ENCODE measurements around the gene MSRB3.
"Not testable (repeated sequence)": the region's sequence is repeated elsewhere in the genome, so short reads cannot be mapped to it uniquely, and the experiment has no call there.

The MSRB3 gene

DNA sequence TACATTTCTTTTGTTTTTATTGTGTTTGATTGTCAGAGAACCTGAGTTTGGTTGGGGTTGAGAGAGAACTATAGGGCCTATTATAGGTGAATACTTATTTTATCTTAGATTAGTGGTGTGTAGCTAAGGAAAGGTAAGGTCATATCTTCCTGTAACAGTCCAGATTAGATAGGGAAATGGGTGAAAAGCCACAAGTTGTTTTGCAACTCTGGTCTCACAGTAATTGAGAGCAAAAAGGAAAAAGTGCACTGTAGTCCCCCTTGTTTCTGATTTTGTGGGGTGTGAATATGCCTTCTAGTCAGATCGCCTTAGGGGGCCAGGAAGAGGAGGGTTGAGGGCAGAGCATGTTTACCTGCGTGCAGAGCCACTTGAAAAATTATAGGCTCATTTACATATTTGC is 8.9 kb downstream of the MSRB3 start:
- no peak for DNase-seq (ENCODE audit: low read depth in 2 of 2)

DNA sequence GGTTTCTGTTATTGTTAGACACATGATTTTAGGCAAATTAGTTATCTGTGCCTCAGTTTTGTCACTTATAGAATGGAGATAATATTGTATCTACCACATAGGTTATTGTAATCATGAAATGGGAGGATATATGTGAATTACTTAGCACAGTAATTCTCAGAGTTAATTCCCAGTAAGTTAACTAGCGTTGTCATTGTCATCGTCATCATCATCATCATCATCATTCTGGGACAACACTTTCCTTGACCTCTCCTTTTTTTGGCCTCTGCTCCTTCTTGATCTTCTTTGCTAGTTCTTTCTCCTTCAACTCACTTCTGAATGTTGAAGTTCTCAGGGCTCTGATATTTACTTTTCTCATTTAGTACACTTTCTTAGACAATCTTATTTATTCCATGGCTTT is 13.8 kb downstream of the MSRB3 start:
- DNase-seq (ENCODE audit: low read depth in 2 of 2), result no peak

DNA sequence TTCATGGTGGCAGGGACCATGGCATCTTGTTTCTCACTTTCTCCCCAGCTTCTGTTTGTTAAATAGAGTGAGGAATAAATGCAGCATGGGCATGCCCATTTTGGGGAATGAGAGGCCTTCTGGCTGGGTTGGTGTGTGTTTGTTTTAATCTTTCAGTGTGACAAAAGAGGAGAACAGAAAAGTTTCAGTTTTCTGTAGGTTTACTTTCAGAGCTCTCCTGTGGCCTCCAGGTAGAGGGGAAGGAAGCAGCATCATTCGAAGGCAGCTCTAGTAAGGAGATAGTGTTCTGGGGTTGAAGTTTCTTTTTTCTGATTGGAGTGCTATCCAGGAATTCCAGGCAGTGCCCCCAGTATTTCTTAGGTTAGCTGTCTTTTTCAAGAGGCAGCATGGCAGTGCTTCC is 15.3 kb downstream of the MSRB3 start:
- DNase-seq (ENCODE audit: low read depth in 2 of 2), result no peak

DNA sequence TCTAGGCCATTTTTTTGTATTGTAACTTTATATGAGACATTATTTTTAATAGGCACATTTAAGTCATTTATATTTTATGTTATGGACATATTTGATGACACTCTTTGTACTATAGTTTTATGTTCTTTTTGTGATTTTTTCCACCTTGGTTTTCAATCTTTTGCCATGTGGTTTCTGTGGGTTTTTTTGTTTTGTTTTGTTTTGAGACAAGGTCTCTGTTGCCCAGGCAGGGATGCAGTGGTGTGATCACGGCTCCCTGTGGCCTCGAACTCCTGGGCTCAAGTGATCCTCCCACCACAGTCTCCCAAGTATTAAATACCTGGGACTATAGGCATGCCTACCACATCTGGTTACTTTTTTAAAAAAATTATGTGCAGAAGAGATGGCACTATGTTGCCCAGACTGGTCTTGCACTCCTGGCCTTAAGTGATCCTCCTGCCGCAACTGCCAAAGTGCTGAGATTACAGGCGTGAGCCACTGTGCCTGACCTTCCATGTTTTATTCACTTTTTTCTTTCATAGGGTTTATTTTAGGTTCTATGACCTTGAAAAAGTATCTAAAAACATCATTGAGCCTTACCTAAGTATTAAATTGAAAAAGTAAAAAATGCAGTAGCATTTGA is 16.3 kb downstream of the MSRB3 start:
- no peak for DNase-seq (ENCODE audit: low read depth in 2 of 2)

DNA sequence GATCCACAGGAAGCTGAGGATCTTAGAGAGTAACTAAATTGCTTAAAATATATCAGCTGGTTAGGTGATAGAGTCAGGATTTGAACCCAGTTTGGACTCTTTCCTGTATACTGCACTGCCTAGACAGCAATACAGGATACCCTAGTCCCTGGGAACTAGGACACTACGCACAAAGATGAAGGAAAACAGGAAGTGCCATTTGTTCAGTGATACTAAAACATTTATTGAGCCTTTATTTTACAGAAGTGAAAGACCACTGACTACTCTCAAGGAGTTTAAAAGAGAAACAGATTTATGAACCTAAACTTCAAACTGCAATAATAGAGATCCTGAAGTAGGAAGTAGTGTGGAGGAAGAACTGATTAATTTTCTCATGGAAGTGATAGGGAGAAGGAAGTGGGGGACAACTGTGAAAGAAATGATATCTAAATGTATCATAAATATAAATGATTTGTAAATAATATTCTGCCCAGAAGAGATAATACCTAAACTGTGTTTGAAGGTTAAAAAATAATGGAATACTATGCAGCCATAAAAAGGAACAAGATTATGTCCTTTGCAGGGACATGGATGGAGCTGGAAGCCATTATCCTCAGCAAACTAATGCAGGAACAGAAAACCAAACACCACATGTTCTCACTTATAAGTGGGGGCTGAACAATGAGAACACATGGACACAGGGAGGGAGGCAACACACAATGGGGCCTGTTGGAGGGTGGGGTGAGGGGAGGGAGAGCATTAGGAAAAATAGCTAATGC is 18.2 kb downstream of the MSRB3 start:
- DNase-seq (ENCODE audit: low read depth in 2 of 2), result no peak

DNA sequence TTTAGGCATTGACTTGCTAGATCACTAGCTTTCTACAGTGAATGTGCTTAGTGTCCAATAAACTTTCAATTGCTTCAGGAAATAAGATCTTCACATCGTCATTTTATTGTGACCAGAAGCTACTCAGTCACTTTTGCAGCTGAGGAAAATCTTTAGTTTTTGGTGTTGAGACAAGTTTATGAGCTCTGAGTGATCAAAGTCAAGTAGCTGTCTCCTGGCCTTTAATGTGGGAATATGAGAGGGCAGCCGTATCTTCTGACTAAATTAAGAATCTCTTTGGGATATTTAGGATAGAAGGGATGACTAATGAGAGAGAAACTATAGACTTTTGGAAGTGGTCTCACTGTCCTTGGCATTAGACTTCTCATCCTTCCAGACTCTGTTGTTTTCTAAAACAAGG is 21.6 kb downstream of the MSRB3 start:
- no peak for DNase-seq (ENCODE audit: low read depth in 2 of 2)

DNA sequence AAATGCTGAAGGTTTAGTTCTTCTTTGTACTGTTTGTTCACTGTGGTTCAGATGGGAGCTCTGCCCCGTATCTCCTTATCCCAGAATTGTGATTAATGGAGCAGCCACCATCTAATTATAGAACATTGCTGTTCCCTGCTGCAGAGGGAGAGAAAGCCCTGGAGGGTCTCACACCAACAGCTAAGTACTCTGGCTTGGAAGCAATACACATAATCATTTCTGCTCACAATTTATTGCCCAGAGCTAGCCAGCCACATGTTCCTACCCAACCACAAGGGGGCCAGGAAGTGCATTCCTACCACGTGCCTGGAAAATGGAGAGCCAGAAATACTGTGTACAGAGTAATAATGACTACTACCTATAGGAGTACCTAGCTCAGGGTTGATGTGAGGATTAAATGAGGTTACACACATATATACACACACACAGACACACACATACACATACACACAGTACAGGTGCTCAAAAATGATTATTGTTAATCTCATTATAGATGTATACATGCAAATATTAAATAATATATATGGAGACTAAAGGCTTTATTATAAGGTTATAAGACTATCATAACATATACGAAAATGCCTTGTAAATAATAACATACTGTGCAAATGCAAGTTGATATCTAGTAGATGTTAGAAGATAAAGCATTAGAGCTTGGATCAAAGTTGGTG is 22.3 kb downstream of the MSRB3 start:
- no peak for DNase-seq (ENCODE audit: low read depth in 2 of 2)

DNA sequence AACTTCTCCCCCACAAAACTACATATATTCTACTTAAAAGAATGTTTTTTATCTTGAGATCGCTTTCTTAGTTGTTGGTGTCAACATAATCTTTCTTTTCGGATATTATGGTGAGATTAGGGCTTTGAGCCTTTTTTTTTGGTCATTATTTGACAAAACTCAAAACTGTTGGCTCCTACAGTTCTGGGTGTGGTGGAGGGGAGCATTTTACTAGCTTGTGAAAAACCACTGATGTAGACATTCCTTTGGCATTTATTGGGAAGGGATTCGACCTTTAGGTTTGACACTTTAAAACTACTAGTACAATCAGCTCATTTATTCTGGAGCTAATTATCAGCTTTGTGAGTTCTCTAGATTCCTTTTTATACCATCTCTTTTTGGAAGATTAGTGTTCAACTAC is 24.4 kb downstream of the MSRB3 start:
- DNase-seq (ENCODE audit: low read depth in 2 of 2), result no peak

DNA sequence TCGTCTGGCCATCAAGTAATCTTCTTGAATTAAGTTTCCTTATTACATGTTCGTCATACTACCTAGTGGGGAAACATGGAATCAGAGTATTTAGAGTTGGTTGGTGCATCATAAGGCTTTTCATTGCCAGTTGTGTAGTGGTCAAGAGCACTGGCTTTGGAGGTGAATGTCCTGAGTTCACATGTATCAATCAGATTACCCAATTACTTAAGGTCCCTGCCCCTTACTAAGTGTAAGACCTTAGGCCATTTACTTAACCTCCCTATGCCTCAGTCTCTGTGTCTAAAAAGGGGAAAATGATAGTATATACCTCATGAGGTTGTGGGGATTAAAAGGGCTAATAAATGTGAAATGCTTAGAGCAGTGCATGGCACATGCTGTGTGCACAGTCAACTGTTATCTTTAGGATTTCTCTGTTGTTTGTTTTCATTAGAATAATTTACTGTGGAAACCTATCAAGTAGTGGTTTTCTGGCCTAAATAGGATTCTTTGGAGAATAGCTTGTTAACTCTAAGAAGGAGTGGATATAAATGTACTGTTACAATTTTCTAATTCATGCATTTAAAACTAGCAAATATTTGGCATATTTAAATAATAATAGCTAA is 27.0 kb downstream of the MSRB3 start:
- no peak for DNase-seq (ENCODE audit: low read depth in 2 of 2)

DNA sequence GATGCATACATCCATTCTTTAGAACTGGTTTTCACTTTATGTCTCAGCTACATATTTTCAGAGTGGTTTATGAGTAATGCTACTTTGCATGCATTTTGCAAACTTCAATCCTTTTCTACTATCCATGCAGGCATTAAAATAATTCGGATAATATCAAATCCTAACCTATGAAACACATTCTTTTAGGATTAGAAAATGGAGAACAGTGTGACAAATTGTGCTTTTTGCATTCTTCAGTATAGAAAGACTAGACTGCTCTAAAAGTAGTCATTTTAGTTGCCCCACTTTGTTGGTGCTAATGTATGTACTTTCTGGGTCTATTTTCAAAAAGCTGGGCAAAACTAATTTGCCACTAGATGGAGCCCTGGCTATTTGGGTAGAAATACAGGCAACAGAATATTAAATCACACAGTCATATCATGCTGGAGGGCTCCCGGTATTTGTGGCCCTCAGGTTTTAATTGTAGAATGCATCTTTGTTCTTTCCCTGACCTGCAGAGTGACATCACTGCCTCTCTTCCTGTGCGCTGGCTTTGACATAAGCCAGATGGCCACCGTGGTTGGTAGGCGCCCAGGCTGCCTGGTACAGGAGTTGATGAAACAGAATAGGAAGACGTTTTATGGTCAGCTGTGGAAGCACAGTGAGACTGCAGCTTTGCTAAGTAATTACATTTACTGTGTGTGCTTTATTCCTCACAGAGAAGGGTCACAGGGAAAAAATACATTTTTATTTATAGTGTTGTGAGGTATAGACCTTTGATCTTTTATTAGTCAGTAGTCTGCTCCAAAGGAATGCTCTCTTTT is 28.1 kb downstream of the MSRB3 start:
- no peak for DNase-seq (ENCODE audit: low read depth in 2 of 2)

DNA sequence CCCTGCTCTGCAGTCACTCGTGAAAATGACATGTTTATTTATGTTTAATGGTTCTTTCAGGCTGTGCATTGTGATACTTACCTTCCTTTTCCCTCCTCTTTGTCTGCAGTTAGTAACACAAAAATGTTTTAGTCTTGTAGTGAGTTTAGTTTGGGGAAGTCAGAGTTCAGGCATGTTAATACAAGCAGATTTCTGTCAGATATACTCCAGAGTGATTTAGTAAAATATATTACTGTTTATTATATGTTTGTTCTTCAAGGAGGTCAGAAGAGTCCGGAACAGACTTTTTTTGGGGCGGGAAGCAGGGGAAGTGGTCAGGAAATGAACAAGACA is 28.7 kb downstream of the MSRB3 start:
- no peak for DNase-seq (ENCODE audit: low read depth in 2 of 2)

DNA sequence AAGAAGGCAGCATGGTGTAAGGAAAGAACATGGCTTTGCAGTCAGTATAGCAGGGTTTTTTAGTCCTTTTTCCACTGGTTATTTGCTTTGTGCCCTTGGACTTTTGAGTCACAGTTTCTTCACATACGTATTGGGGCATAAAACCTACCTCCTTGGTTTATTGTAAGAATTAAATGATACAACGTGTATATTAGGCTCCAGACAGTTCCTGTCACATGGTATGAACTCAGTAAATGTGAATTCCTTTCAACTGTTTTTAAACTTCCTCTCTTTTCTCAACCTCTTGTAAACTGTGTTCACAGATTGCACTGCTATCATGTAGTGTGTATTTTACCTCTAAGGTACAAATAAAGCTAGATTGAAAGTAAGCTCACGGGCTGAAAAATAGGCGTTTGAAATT is 29.5 kb downstream of the MSRB3 start:
- no peak for DNase-seq (ENCODE audit: low read depth in 2 of 2)

DNA sequence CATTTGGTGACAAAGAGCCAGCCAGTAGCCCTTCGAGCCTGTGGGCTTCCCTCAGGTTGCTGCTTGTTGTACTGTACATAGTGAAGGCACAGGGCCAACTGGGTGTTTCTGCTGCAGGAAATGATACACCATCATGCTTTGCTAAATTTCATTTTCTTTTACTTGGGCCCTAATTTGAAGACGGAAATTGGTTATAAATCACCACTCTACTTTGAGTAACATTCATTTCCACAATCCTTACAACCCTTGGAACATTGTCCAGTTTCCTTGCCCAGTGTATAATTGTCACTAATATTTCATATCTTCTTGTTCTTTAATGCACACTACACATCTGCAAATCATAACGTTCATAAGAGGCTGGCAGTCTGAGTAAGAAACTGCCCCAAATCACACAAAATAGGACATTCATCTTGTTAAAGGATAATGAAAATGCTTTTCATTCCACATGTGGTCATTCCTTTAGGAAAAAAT is 30.2 kb downstream of the MSRB3 start:
- no peak for DNase-seq (ENCODE audit: low read depth in 2 of 2)

DNA sequence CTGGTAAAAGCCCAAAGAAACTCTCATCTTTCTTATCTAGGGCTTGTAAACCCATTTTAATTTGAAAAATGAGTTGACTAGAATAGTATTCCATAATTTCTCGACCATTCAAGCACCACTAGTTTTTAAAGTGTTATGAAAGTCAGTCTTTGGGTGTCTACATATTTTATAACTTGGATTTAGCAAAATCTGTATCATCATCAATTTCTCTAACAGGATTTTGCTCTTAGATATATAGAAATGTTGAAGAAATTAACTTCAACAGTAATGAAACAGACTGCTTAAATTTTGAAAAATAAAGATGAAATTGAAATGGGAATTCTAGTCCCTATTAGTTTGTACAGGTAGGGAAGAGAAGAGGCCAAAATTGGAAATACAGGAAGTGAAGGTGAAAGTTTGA is 32.8 kb downstream of the MSRB3 start:
- DNase-seq (ENCODE audit: low read depth in 2 of 2), result no peak

DNA sequence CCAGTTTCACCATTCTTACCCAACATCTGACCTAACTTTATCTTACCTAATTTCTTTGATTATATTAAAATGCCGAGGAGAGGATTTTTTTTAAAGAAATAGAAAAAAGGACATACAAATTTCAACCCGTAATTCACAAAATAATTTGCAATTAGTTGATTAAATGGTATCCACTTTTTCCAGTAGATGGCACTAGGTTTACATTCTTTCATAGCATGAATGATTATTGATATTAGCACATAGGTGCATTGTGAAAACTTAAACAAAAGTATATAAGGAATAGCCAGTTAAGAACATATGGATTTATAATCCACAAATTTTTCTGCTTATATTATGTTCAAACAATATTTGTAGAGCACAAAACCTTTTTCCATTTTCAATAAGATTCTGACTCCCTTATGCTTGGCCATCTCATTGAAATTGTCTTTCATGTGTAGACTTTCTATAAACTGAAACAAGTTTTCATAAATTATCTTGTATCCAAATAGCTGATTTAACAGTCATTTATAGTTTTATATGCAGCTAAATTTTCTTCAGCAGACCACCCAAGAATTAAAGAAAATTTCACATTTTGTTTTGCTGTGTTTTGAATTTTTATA is 35.3 kb downstream of the MSRB3 start:
- DNase-seq (ENCODE audit: low read depth in 2 of 2), result no peak

DNA sequence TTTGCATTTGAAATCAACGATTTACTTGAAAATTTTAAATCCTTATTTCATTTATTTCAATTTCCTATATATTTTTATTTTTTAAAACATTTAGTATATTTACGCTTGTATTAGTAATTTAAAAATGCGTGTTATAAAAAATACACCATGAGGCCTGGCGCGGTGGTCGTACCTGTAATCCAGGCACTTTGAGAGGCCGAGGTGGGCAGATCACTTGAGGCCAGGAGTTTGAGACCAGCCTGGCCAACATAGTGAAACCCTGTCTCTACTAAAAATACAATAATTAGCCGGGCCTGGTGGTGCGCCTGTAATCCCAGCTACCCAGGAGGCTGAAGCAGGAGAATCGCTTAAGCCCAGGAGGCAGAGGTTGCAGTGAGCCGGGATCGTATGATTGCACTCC is 36.8 kb downstream of the MSRB3 start:
- DNase-seq (ENCODE audit: low read depth in 2 of 2), result not testable (repeated sequence)

DNA sequence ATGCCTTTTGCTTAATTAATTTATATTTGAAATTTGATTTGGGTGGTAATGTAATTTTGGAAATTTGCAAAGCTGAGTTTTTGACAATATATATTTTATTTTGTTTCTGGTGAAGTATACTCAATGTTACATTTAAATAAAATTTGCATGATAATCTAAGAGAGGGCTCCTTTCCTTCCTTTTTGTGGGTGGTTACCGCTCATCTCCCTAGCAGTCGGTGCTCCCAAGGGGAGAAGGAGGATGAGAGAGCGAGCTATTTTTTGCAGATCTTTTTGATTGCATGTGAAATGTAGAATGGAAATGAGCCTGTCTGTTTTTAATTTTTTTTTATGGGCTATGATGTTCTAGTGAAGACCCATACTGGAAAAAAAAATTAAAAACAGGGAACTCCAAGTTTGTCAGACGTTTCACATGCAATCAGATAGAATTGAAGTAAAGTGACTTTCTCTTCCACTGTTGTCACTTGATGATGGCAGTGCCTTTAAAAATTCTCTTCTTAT is 39.8 kb downstream of the MSRB3 start:
- DNase-seq (ENCODE audit: low read depth in 2 of 2), result no peak

DNA sequence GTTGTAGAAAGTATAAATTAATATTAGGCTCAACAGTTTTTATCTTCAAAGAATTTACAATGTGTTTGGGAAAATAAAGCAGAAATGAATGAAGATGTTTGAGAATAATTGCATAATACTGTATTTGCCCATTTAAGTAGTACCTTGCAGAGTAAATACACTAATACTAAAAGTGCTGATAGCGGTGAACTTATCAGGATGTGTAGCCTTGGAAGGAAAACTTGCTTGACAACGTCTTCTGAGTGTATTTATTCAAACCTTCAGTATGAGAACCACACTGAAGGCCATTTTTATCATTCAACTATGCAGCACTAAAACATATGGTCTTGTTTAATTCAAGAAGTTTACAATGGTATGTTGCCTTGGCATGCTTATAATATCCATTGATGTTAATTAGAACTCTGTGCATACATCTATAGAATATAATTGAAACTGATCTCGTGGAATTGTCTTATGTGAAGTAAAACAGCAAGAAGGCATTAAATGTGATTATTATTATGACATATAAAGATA is 41.3 kb downstream of the MSRB3 start:
- DNase-seq (ENCODE audit: low read depth in 2 of 2), result no peak

DNA sequence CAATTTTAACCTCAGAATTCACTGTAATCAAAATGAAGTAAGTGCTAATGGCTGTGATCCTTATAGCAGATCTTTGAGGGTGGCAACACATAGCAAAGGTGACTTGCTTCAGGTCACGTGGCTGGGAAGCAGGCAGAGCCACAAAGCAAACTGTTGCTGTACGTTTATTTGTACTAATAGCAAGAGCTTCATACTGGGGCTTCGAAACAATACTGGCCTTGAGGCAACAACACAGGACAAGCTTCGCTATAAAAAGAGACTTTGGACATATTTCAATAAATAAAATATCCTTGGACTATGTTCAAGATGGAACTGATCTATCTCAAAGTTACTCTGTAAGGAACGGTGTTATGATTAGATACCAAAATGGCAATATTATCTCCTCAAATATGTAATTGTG is 44.6 kb downstream of the MSRB3 start:
- no peak for DNase-seq (ENCODE audit: low read depth in 2 of 2)

DNA sequence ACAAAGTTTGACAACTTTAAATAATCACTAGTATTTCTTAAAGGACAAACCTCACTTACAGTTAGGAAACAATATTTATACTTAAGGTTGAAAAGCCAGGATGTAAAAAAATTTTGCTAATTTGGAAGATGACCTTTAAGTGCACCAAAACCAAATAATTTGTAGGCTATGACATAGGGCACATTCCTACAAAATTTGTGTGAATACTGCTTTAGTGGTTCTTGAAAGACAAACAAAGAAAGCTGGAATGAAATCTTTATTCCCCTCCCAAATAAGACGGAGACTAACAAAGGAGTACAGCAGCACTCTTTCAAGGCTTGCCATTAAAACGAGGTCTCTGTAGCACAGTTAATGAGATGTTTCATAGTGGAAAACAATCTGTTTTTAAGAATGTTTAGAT is 45.6 kb downstream of the MSRB3 start:
- DNase-seq (ENCODE audit: low read depth in 2 of 2), result no peak

DNA sequence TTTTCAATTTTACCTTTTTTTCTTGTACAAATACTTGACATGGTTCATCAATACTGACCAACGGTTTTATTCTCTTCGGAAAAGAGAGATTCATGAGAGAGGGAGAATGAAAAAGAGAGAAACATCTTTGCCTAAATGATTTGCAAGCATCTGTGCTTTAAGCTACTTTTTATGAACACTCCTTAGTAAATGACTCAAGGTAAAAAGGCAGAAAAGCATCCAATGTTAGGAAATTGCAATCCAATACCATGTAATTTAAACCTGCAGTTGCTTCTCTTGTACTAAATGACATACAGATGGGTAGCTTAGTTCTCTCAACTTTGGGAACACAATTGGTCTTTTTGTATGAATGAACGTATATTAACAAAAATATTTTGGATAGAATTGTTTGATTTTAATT is 46.1 kb downstream of the MSRB3 start:
- DNase-seq (ENCODE audit: low read depth in 2 of 2), result no peak
